SH-SY5Y (cell line): ENCODE data around the gene DCAF15.

Experiments
- GATA2 ChIP-seq: IDR thresholded peaks from 2 replicates; pipeline ENCODE4 v1.6.1; 2011; ENCODE audit warnings: mild to moderate bottlenecking, low read depth, low read length
- GATA3 ChIP-seq: IDR thresholded peaks from 2 replicates; pipeline ENCODE4 v1.6.1; 2011; ENCODE audit warnings: low read depth, mild to moderate bottlenecking, low read length, moderate library complexity

- no peak for TF ChIP-seq GATA2
- TF ChIP-seq GATA3 = no peak
These were observed 25.6 kb upstream of the DCAF15 start for GRCh38 chr19:13926715-13927114.
